HepG2 (cell line): ENCODE results near the gene VEZT. TPM values are rescaled to one million over a fixed set of nuclear protein-coding genes. Genes with fewer than 3 reads are reported as not detected.
A peak's percentile ranks its signal among the peaks of the same experiment; 100 is the strongest.

Experiments used
- LRRFIP1 ChIP-seq: sonication (generic); formaldehyde crosslinking; conservative IDR thresholded peaks from 2 replicates; pipeline ENCODE4 v1.4.0; 2020; ENCODE audit warnings: missing genetic modification reagents
- MYNN ChIP-seq: sonication (generic); formaldehyde crosslinking; IDR thresholded peaks from 2 replicates; pipeline ENCODE4 v1.4.0; 2020; ENCODE audit warnings: mild to moderate bottlenecking, low read depth, missing genetic modification reagents
- RFXANK ChIP-seq: IDR thresholded peaks from 2 replicates; pipeline ENCODE4 v1.6.1; 2016
- SALL2 ChIP-seq: sonication (generic); formaldehyde crosslinking; IDR thresholded peaks from 2 replicates; pipeline ENCODE4 v1.8.1; 2023; ENCODE audit warnings: mild to moderate bottlenecking, missing genetic modification reagents, inconsistent platforms
- SAP130 ChIP-seq: IDR thresholded peaks from 2 replicates; pipeline ENCODE4 v1.6.1; 2016; ENCODE audit warnings: low read depth
- ZKSCAN8 ChIP-seq: IDR thresholded peaks from 2 replicates; pipeline ENCODE4 v1.6.1; 2016; ENCODE audit warnings: borderline replicate concordance, missing genetic modification reagents, missing compliant biosample characterization
- ZNF318 ChIP-seq: sonication (generic); formaldehyde crosslinking; IDR thresholded peaks from 2 replicates; pipeline ENCODE4 v1.4.0; 2020; ENCODE audit warnings: mild to moderate bottlenecking, missing genetic modification reagents
- ZNF615 ChIP-seq: sonication (generic); formaldehyde crosslinking; IDR thresholded peaks from 2 replicates; pipeline ENCODE4 v1.5.0; 2020; ENCODE audit warnings: mild to moderate bottlenecking, missing genetic modification reagents, borderline replicate concordance
- ZNF644 ChIP-seq: IDR thresholded peaks from 2 replicates; pipeline ENCODE4 v1.6.1; 2016; ENCODE audit warnings: low read depth
- ZSCAN9 ChIP-seq: IDR thresholded peaks from 2 replicates; pipeline ENCODE4 v1.6.1; 2016; ENCODE audit warnings: borderline replicate concordance
- polyA plus RNA-seq, 8 experiments: library from polyadenylated mRNA; depleted of rRNA in 3 of 8; stranded (reverse) in 7 of 8; unstranded in 1 of 8; fragments of >200 nt; fragmentation: Illumina TruSeq in 4 of 8; extraction: Trizol in 4 of 8; gene quantifications; 2 replicates each; pipeline versions ENCODE4 v1.2.1 to v1.2.3, GENCODE V29; 2011 to 2016; ENCODE audit warnings: low read depth in 4 of 8, missing spikeins in 1 of 8, mixed read lengths in 1 of 8; ENCODE audit not compliant: insufficient read depth in 1 of 8
- total RNA-seq, 5 experiments: library from RNA; depleted of rRNA; stranded (reverse); fragments of >200 nt; fragmentation: Illumina TruSeq; extraction: Trizol; gene quantifications; 2 replicates each; pipeline ENCODE4 v1.2.3, GENCODE V29; 2016; ENCODE audit warnings: low read depth in 1 of 5
- TF ChIP-seq, protein P1 (sequence below): sonication (generic); formaldehyde crosslinking; IDR thresholded peaks from 2 replicates; pipeline ENCODE4 v1.9.0; 2021; ENCODE audit warnings: missing genetic modification reagents, mild to moderate bottlenecking, borderline replicate concordance

VEZT gene
- total and polyA plus RNA-seq, 2 of the 13 experiments (the other 11 are each of a cell fraction or from before 2014, with no cell fraction given): 35.5 to 51.6 TPM

GRCh38 chr12:95336387-95337067 lies 118.9 kb downstream of the VEZT start (continued):
- no peak for TF ChIP-seq MYNN (CRISPR knock-in tag)
- TF ChIP-seq, protein P1, sequence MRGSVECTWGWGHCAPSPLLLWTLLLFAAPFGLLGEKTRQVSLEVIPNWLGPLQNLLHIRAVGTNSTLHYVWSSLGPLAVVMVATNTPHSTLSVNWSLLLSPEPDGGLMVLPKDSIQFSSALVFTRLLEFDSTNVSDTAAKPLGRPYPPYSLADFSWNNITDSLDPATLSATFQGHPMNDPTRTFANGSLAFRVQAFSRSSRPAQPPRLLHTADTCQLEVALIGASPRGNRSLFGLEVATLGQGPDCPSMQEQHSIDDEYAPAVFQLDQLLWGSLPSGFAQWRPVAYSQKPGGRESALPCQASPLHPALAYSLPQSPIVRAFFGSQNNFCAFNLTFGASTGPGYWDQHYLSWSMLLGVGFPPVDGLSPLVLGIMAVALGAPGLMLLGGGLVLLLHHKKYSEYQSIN (CRISPR knock-in tag): no peak
- TF ChIP-seq ZSCAN9: no peak
- 0 out of 2 replicates have a peak, but pooled peaks have one; percentile 48 for TF ChIP-seq RFXANK (CRISPR knock-in tag)
- no peak for TF ChIP-seq ZNF318 (CRISPR knock-in tag)
- peak; percentile 69 for TF ChIP-seq SAP130 (CRISPR knock-in tag)
- TF ChIP-seq LRRFIP1 (CRISPR knock-in tag): no peak
- TF ChIP-seq ZNF615 (CRISPR knock-in tag): no peak
- no peak for TF ChIP-seq ZNF644 (CRISPR knock-in tag)
- TF ChIP-seq SALL2 (CRISPR knock-in tag): peak; percentile 34; the same call in 1 of the 2 replicates
- TF ChIP-seq ZKSCAN8 (CRISPR knock-in tag): peak; percentile 66; the same call in 1 of the 2 replicates
